HCT116 (cell line): Measurements from ENCODE around the gene CNNM3. TPM values are rescaled to one million over a fixed set of nuclear protein-coding genes. Genes with fewer than 3 reads are reported as not detected.

Experiments
- ATAC-seq: fragments of 200-7000 bp; cut with Tn5 transposase; 2 replicates; pipeline ENCODE4 v1.9.1; 2020; ENCODE audit warnings: mild to moderate bottlenecking, moderate library complexity
- BruUV-seq: library from RNA; stranded (reverse); fragments of 400-500 nt; replicated peaks from 2 replicates; lab custom pipeline; 2021; lab: Mats Ljungman, UMichigan
- CTCF ChIA-PET: fragments of 300-600 bp; sonication (Branson Sonifier 250); formaldehyde crosslinking; loops from one replicate; lab custom pipeline; 2021; ENCODE audit warnings: antibody characterized with exemption; lab: Charles Lee
- POLR2A ChIA-PET: fragments of 300-600, 350-600 bp; sonication (Branson Sonifier 250); formaldehyde crosslinking; loops from one replicate; lab custom pipeline; 2021; ENCODE audit warnings: antibody characterized with exemption; lab: Charles Lee
- RAD21 ChIA-PET, 2 experiments: fragments of 300-600 bp; sonication (Branson Sonifier 250); formaldehyde crosslinking; loops; one replicate each; lab custom pipeline; 2023; ENCODE audit warnings: low total read pairs in 2 of 2; ENCODE audit not compliant: uncharacterized antibody in 2 of 2, unreplicated experiment in 2 of 2, low non-redundant PET in 1 of 2; lab: Charles Lee
- DNase-seq: peaks from one replicate; pipeline ENCODE4 v3.0.0-alpha.2; 2010; ENCODE audit warnings: low read depth, low spot score
- H2AFZ ChIP-seq: fragments of 200-600 bp; shearing (Covaris generic), sonication (generic); 2 replicates; pipeline ENCODE4 v1.6.1; 2017; ENCODE audit warnings: low read depth, mixed run types, mixed read lengths, antibody characterized with exemption, low read length; ENCODE audit not compliant: poor library complexity, severe bottlenecking
- H3K27ac ChIP-seq: 2 replicates; pipeline ENCODE4 v1.5.1; 2012; ENCODE audit warnings: low read depth, low read length
- H3K27me3 ChIP-seq: fragments of 200-600 bp; sonication (generic); 2 replicates; pipeline ENCODE4 v1.6.1; 2016; ENCODE audit warnings: mixed run types, low read length, mixed read lengths; ENCODE audit not compliant: insufficient read depth
- H3K36me3 ChIP-seq, 2 experiments: fragments of 200-500 bp in 1 of 2; fragments of 200-600 bp in 1 of 2; sonication (Bioruptor generic) in 1 of 2; sonication (generic) in 1 of 2; 2 replicates each; pipeline versions ENCODE4 v1.5.1 to v1.6.1; 2014 to 2016; ENCODE audit warnings: low read length in 2 of 2, inconsistent platforms in 1 of 2, mixed read lengths in 1 of 2, mixed run types in 1 of 2; ENCODE audit not compliant: insufficient read depth in 2 of 2, control insufficient read depth in 1 of 2
- H3K4me1 ChIP-seq, 2 experiments: fragments of 200-600 bp in 1 of 2; sonication (generic) in 1 of 2; 2 replicates each; pipeline versions ENCODE4 v1.5.1 to v1.6.1; 2012 to 2017; ENCODE audit warnings: low read length in 2 of 2, inconsistent platforms in 1 of 2, mild to moderate bottlenecking in 1 of 2, mixed read lengths in 1 of 2, mixed run types in 1 of 2, moderate library complexity in 1 of 2; ENCODE audit not compliant: insufficient read depth in 2 of 2, control insufficient read depth in 1 of 2
- H3K4me2 ChIP-seq: fragments of 200-600 bp; sonication (generic); 2 replicates; pipeline ENCODE4 v1.6.1; 2017; ENCODE audit warnings: mixed run types, low read length, mixed read lengths
- H3K4me3 ChIP-seq, 2 experiments: fragments of 200-600 bp in 1 of 2; sonication (generic) in 1 of 2; replicated peaks in 1 of 2; 2 replicates each; pipeline ENCODE4 v1.5.1; 2011 to 2016; ENCODE audit warnings: low read length in 2 of 2, control low read depth in 1 of 2, low read depth in 1 of 2, mild to moderate bottlenecking in 1 of 2, mixed read lengths in 1 of 2, mixed run types in 1 of 2
- H3K79me2 ChIP-seq: fragments of 200-600 bp; sonication (generic); 2 replicates; pipeline ENCODE4 v1.6.1; 2017; ENCODE audit warnings: mild to moderate bottlenecking, mixed run types, low read length, moderate library complexity, mixed read lengths; ENCODE audit not compliant: insufficient read depth
- H3K9ac ChIP-seq: fragments of 200-600 bp; sonication (generic); 2 replicates; pipeline ENCODE4 v1.6.1; 2016; ENCODE audit warnings: low read length, mixed read lengths
- H3K9me2 ChIP-seq: fragments of 200-600 bp; sonication (generic), shearing (Covaris generic); 2 replicates; pipeline ENCODE4 v1.6.1; 2017; ENCODE audit warnings: mixed run types, mild to moderate bottlenecking, moderate library complexity; ENCODE audit not compliant: insufficient read depth
- H3K9me3 ChIP-seq, 2 experiments: fragments of 200-500 bp in 1 of 2; fragments of 200-600 bp in 1 of 2; sonication (Bioruptor generic) in 1 of 2; sonication (generic) in 1 of 2; 2 replicates each; pipeline ENCODE4 v1.6.1; 2014 to 2017; ENCODE audit warnings: low read length in 2 of 2, mixed read lengths in 2 of 2, inconsistent platforms in 1 of 2, low read depth in 1 of 2, mild to moderate bottlenecking in 1 of 2, mixed run types in 1 of 2, moderate library complexity in 1 of 2; ENCODE audit not compliant: control insufficient read depth in 1 of 2, insufficient read depth in 1 of 2
- H4K20me1 ChIP-seq: fragments of 200-600 bp; sonication (generic), shearing (Covaris generic); 2 replicates; pipeline ENCODE4 v1.6.1; 2017; ENCODE audit warnings: mixed run types, mild to moderate bottlenecking, moderate library complexity; ENCODE audit not compliant: insufficient read depth
- CEBPB ChIP-seq: IDR thresholded peaks from 2 replicates; pipeline ENCODE4 v1.6.1; 2012; ENCODE audit warnings: low read depth
- EGR1 ChIP-seq: IDR thresholded peaks from 2 replicates; pipeline ENCODE4 v1.6.1; 2012; ENCODE audit warnings: low read depth
- JUND ChIP-seq: IDR thresholded peaks from 2 replicates; pipeline ENCODE4 v1.6.1; 2012
- POLR2AphosphoS5 ChIP-seq: IDR thresholded peaks from 2 replicates; pipeline ENCODE4 v1.6.1; 2011; ENCODE audit warnings: mild to moderate bottlenecking, low read depth, low read length, moderate library complexity
- SIN3A ChIP-seq: IDR thresholded peaks from 2 replicates; pipeline ENCODE4 v1.6.1; 2012; ENCODE audit warnings: low read depth
- TCF7L2 ChIP-seq: IDR thresholded peaks from 2 replicates; pipeline ENCODE4 v1.7.0; 2011; ENCODE audit warnings: borderline replicate concordance, inconsistent platforms; ENCODE audit not compliant: insufficient read depth, insufficient read length; ENCODE audit errors: extremely low read depth
- YY1 ChIP-seq: IDR thresholded peaks from 2 replicates; pipeline ENCODE4 v1.6.1; 2011; ENCODE audit warnings: low read length, low read depth, moderate library complexity, mild to moderate bottlenecking; ENCODE audit not compliant: insufficient replicate concordance; ENCODE audit errors: extremely low read depth
- ZNF274 ChIP-seq: fragments of 200-500 bp; sonication (Bioruptor generic); IDR thresholded peaks from 2 replicates; pipeline ENCODE4 v1.6.1; 2014; ENCODE audit warnings: mild to moderate bottlenecking, low read depth, low read length, inconsistent platforms
- intact Hi-C: fragments of 100-400 bp; cut with micrococcal nuclease; formaldehyde crosslinking; loops from 2 replicates; pipeline ENCODE4 v1.10.0; 2022
- total RNA-seq: library from RNA; stranded (reverse); gene quantifications from one replicate; pipeline ENCODE4 v1.2.1, GENCODE V29; 2021; ENCODE audit not compliant: unreplicated experiment
- TF ChIP-seq, protein P1 (sequence below): IDR thresholded peaks from 2 replicates; pipeline ENCODE4 v1.6.1; 2011; ENCODE audit warnings: mild to moderate bottlenecking, low read length, moderate library complexity; ENCODE audit not compliant: insufficient replicate concordance; ENCODE audit errors: extremely low read depth
- TF ChIP-seq, protein P2 (sequence below): IDR thresholded peaks from 2 replicates; pipeline ENCODE4 v1.6.1; 2012
- TF ChIP-seq, protein P3 (sequence below): IDR thresholded peaks from 2 replicates; pipeline ENCODE4 v1.6.1; 2012
- TF ChIP-seq, protein P4 (sequence below), 3 experiments: fragments of 200-600 bp in 1 of 3; sonication (generic) in 1 of 3; IDR thresholded peaks in 2 of 3; conservative IDR thresholded peaks in 1 of 3; 2 replicates each; pipeline ENCODE4 v1.5.1; 2012 to 2017; ENCODE audit warnings: low read depth in 2 of 3, low read length in 2 of 3, antibody characterized with exemption in 1 of 3, borderline replicate concordance in 1 of 3, control low read depth in 1 of 3, mild to moderate bottlenecking in 1 of 3, mixed read lengths in 1 of 3, mixed run types in 1 of 3, moderate library complexity in 1 of 3; ENCODE audit not compliant: insufficient read depth in 1 of 3
- TF ChIP-seq, protein P5 (sequence below): IDR thresholded peaks from 2 replicates; pipeline ENCODE4 v1.6.1; 2012; ENCODE audit warnings: low read depth

Gene CNNM3
- total RNA-seq, 1 experiment from 2014 or later, result 31.1 TPM

DNA sequence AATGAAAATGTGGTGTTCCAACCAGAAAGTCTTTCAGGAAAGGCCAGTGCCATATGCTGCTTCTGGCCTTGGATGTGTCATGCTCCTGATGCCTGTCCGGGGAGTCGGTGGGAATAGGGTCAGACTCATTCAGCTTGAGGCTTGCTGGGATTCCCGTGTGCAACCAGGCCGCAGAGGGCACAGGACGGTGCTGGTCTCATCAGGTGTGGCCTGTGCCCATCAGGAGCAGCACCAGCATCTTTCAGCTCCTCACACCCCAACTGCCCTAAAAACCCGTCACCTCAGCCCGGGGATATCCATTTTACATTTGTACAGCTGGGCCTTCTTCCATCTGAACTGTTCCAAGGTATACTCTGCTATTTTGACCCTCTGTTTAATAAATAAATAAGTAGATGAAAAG, 13.3 kb upstream of the CNNM3 start:
- Histone ChIP-seq H3K9me2 (no peaks in the 10 kb centered on the region), H3K9me3 (no peaks in the 10 kb centered on the region)
- TF ChIP-seq ZNF274, result no peak
- no peak for TF ChIP-seq POLR2AphosphoS5
- TF ChIP-seq, protein P1, sequence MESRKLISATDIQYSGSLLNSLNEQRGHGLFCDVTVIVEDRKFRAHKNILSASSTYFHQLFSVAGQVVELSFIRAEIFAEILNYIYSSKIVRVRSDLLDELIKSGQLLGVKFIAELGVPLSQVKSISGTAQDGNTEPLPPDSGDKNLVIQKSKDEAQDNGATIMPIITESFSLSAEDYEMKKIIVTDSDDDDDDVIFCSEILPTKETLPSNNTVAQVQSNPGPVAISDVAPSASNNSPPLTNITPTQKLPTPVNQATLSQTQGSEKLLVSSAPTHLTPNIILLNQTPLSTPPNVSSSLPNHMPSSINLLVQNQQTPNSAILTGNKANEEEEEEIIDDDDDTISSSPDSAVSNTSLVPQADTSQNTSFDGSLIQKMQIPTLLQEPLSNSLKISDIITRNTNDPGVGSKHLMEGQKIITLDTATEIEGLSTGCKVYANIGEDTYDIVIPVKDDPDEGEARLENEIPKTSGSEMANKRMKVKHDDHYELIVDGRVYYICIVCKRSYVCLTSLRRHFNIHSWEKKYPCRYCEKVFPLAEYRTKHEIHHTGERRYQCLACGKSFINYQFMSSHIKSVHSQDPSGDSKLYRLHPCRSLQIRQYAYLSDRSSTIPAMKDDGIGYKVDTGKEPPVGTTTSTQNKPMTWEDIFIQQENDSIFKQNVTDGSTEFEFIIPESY, result no peak
- TF ChIP-seq JUND, result no peak
- TF ChIP-seq, protein P2, sequence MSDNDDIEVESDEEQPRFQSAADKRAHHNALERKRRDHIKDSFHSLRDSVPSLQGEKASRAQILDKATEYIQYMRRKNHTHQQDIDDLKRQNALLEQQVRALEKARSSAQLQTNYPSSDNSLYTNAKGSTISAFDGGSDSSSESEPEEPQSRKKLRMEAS, result no peak
- no peak for TF ChIP-seq SIN3A
- no peak for TF ChIP-seq YY1
- TF ChIP-seq CEBPB, result no peak
- TF ChIP-seq, protein P3, sequence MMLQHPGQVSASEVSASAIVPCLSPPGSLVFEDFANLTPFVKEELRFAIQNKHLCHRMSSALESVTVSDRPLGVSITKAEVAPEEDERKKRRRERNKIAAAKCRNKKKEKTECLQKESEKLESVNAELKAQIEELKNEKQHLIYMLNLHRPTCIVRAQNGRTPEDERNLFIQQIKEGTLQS, result no peak
- TF ChIP-seq, protein P4, sequence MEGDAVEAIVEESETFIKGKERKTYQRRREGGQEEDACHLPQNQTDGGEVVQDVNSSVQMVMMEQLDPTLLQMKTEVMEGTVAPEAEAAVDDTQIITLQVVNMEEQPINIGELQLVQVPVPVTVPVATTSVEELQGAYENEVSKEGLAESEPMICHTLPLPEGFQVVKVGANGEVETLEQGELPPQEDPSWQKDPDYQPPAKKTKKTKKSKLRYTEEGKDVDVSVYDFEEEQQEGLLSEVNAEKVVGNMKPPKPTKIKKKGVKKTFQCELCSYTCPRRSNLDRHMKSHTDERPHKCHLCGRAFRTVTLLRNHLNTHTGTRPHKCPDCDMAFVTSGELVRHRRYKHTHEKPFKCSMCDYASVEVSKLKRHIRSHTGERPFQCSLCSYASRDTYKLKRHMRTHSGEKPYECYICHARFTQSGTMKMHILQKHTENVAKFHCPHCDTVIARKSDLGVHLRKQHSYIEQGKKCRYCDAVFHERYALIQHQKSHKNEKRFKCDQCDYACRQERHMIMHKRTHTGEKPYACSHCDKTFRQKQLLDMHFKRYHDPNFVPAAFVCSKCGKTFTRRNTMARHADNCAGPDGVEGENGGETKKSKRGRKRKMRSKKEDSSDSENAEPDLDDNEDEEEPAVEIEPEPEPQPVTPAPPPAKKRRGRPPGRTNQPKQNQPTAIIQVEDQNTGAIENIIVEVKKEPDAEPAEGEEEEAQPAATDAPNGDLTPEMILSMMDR (IDR thresholded peaks at IDR 0.05 in 2 of 3, conservative IDR thresholded peaks at IDR 0.05 in 1 of 3; ENCODE audit: borderline replicate concordance in 1 of 3, insufficient read depth in 1 of 3, low read depth in 2 of 3, low read length in 2 of 3), result no peak
- TF ChIP-seq, protein P5, sequence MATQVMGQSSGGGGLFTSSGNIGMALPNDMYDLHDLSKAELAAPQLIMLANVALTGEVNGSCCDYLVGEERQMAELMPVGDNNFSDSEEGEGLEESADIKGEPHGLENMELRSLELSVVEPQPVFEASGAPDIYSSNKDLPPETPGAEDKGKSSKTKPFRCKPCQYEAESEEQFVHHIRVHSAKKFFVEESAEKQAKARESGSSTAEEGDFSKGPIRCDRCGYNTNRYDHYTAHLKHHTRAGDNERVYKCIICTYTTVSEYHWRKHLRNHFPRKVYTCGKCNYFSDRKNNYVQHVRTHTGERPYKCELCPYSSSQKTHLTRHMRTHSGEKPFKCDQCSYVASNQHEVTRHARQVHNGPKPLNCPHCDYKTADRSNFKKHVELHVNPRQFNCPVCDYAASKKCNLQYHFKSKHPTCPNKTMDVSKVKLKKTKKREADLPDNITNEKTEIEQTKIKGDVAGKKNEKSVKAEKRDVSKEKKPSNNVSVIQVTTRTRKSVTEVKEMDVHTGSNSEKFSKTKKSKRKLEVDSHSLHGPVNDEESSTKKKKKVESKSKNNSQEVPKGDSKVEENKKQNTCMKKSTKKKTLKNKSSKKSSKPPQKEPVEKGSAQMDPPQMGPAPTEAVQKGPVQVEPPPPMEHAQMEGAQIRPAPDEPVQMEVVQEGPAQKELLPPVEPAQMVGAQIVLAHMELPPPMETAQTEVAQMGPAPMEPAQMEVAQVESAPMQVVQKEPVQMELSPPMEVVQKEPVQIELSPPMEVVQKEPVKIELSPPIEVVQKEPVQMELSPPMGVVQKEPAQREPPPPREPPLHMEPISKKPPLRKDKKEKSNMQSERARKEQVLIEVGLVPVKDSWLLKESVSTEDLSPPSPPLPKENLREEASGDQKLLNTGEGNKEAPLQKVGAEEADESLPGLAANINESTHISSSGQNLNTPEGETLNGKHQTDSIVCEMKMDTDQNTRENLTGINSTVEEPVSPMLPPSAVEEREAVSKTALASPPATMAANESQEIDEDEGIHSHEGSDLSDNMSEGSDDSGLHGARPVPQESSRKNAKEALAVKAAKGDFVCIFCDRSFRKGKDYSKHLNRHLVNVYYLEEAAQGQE, result no peak
- no peak for TF ChIP-seq EGR1
- no peak for TF ChIP-seq TCF7L2
- TF ChIP-seq, all 23 proteins: peak for 0
- ChIA-PET POLR2A (interaction anchor here (0.6 to 1.2 kb wide), 2 partner anchors 14 to 94 kb away, joined by 3 read pairs; partner anchors contain the start of gene CNNM3), CTCF (interaction anchor here (1.2 kb wide), 1 partner anchor 253 kb away, joined by 3 read pairs; no protein-coding TSS in a partner anchor), RAD21 (no interaction called here)
- H4K20me1 ChIP-seq, result no peaks in the 10 kb centered on the region
- BruUV-seq, result no TSS peak
- no peaks in the 10 kb centered on the region for H3K27me3 ChIP-seq
- H3K27ac ChIP-seq, result no peak overlapping the region
- no peak overlapping the region for H3K9ac ChIP-seq
- ATAC-seq (no peak), DNase-seq (no peak)
- H3K36me3 ChIP-seq, result peaks cover 0 to 9% of the 10 kb centered on the region in 2 experiments; a peak in 2 of 4 replicates
- no peak overlapping the region for H3K4me2 ChIP-seq
- no peaks in the 10 kb centered on the region for H3K79me2 ChIP-seq
- no peak overlapping the region for H2AFZ ChIP-seq
- intact Hi-C loops, result loop anchor here (5.0 kb wide), 1 partner anchor 250 kb away; no protein-coding TSS in a partner anchor
- peaks cover 0 to 5% of the 10 kb centered on the region in 2 experiments; a peak in 1 of 4 replicates for H3K4me1 ChIP-seq
- H3K4me3 ChIP-seq, result no peak overlapping the region
